ENCODE measurements around the gene ZMAT5.

ZMAT5 gene

DNA sequence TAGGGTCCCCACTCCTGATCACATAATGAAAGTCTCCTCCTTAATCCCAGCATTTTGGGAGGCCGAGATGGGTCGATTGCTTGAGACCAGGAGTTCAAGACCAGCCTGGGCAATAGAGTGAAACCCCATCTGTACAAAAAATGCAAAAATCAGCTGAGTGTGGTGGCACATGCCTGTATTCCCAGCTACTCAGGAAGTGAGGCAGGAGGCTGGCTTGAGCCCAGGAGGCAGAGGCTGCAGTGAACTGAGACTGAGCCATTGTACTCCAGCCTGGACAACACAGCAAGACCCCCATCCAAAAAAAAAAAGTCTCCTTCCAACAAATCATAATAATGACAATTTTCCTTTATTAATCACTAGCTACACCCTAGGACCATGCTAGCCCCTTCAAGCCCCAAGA, 15.1 kb downstream of the ZMAT5 start:
- no peak for DNase-seq

DNA sequence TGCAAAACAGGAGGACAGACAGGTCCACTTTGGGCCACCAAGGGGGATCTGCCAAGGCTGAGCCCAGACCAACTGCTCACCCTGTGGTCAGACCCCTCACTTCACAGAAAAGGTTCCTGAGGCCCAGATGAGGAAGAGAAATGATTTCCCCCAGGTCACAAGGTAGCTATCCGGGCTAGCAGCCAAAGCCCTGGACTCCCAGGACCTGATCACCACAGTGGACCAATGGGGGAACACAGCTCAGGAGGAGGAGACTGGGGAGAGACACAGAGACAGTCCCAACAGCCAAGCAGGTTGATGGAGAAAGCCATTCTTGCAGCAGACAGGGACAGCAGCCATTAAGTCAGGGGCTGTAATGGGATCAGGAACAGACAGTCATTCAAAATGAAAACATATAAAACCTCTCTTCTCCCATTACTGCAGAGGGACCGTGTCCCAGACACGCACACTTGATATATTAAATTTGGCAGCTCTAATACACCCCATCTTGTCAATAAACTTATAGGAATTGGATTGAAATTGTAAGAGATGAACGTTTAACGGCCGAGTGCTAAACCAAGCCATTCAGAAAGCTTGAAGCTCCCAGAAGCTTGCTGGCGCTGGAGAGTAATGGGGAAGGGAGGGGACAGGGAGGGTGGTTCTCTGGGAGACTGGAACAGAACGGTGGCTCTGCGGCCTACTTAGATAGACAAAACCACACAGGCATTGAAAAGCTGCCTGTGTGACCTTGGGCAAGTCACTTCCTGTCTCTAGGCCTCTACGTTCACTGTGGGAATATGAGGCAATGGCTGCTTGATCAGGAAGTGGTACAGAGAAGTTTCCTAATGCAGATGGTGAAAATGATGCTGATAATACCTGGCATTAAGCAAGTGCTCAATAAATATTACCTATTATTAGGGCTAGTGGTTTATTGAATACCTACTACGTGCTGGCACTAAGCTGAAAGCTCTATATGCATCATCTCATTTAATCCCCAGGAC, 16.0 kb downstream of the ZMAT5 start:
- peak; percentile 50 for DNase-seq

GRCh38 chr22:29750029-29750428, 16.8 kb downstream of the ZMAT5 start:
- DNase-seq: no peak

DNA sequence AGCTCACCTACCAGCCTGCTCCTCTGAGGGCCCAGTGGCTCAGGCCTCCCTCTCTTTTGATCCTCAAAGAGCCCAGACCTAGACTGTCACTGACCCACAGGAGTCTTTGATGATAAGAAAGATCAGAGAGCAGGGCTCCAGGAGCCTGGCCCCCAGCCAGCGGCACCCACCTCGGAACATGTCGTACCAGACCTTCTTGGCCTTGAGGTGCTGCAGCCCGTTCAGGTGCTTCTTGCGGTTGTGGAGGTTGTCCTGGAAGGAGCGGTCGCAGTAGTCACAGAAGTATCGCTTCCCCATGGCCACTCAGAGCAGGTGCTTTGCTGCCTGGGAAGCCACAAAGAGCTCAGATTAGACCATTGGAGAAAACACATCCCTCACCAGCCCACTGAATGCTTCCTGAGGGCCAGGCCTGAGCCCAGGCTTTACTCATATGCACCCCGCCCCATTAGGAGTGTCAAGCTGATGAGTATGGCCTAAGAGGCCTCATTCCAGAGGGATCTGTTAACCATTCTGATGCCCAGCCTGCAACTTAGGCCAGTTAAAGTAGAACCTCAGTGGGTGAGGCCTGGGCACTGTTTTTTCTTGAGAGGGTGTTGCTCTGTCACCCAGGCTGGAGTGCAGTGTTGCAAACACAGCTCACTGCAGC, 18.4 kb downstream of the ZMAT5 start:
- DNase-seq: no peak

- DNase-seq: no peak
Observed at GRCh38 chr22:29747832-29748231, 19.0 kb downstream of the ZMAT5 start.

GRCh38 chr22:29744902-29745301, 21.9 kb downstream of the ZMAT5 start:
- DNase-seq: no peak

DNA sequence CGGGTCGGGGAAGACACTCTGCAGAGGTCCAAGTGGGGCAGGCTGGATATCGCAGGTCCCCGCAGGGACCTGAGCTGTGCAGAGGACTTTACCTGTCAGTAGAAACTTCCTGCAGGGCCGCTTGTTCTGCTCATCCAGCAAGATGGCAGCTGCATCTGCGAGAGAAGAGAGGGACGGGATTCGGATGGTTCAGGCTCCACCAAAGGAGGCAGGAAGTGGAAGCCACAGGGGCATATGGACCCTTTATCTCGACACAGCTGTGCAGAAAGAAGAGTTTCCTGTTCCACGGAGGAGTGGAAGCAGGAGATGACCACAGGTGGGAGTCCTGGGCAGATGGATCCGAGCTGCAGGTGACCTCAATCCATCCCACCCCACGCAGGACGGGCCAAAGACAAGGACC, 24.5 kb downstream of the ZMAT5 start:
- DNase-seq: no peak

DNA sequence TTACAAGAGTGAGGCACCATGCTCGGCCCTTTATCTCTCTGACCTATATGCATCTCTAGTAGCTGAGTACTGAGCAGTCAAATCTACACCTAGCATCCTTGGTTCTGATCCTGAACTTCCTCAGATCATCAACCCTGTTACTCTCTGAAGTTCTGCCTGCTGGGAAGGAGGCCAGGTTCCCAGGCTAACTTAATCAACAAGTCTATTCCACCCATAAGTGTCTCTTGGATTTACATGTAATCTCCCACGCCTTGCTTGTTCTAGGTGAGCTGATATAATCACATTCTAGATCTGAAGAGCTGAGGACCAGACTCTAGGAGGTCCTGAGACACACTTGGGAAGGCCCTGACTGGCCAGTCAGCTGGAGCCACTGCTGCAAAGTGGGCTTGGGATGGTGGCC, 24.9 kb downstream of the ZMAT5 start:
- no peak for DNase-seq

GRCh38 chr22:29740216-29740615, 26.6 kb downstream of the ZMAT5 start:
- no peak for DNase-seq

DNA sequence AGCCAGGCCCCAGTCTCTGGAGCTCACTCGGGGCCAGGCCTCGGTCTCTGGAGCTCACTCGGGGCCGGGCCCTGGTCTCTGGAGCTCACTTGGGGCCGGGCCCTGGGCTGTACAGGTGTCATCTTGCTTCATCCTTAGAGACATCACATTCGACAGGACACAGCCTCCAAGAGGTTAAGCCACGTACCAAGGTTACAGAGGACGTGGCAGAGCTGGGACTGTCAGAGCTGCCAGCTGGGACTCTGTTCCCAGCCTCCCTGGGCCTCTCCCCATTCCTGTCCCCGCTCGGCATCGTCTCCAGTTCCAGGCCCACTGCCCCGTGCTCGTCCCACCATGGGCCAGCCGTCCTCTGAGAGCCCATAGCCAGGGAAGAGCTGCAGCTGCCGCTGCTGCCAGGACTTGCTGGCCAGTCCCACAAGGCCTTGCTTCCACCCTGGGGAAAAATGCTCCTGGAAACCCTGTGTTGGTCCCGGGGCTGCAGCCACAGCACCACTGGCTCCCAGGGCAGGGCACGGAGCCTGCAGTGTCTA, 27.4 kb downstream of the ZMAT5 start:
- no peak for DNase-seq

- no peak for DNase-seq
Observed at GRCh38 chr22:29738118-29738815, 28.5 kb downstream of the ZMAT5 start.

GRCh38 chr22:29737251-29738117, 29.3 kb downstream of the ZMAT5 start:
- no peak for DNase-seq

DNA sequence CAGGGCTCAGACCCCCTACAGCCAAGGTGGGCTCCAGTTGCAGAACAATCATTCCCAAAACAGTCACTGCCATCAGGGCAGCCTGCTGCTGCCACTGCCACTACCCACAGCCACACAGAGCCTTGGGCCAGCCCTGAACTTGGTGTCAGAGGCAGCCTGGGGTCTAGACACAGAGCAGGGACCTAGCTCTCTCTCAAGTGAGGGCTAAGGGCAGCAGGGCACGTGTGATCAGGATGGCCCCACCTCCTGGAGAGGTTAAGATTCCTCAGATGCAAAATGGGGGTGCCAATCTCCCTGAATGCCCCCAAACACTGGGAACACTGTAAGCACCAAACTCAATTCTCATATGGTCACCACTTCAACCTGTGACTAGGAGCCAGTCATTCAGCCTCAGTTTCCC, 31.4 kb downstream of the ZMAT5 start:
- DNase-seq: no peak

DNA sequence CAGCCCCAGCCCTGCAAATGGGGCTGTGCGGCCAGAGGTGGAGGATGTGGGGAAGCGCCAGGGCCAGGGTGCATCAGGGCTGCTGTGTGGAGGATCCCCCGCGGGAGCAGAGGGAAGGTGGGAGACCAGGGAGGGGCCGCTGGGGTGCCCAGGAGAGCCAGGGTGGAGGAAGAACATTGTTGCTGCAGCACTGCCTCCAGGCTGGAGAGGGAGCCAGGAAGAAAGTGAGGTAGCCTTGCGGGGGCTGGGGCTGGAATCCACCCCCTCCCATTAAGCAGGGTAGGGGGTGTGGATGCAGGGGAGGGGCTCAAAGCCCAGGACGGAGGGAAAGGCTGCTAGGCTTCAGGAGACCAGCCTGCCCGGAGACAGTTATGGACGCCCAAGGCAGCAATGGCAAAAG, 32.0 kb downstream of the ZMAT5 start:
- no peak for DNase-seq

DNA sequence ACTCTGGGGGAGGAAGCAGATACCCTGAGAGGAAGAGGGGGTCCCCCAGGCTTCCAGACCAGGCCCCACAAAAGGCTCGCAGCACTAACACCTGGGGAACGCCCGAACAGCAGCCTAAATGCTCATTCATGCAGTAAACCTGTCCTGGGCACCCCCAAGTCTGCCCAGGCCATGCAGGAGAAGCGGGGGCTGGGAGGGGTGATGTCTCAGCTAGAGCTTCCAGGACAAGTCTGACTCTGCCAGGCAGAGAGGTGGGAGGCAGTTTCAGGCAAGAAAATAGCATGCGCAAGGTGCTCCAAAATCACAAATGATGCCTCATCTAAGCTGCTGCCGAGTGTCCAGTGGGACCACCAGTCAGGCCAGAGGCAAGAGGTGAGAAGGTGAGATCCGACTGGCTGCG, 32.4 kb downstream of the ZMAT5 start:
- no peak for DNase-seq

DNA sequence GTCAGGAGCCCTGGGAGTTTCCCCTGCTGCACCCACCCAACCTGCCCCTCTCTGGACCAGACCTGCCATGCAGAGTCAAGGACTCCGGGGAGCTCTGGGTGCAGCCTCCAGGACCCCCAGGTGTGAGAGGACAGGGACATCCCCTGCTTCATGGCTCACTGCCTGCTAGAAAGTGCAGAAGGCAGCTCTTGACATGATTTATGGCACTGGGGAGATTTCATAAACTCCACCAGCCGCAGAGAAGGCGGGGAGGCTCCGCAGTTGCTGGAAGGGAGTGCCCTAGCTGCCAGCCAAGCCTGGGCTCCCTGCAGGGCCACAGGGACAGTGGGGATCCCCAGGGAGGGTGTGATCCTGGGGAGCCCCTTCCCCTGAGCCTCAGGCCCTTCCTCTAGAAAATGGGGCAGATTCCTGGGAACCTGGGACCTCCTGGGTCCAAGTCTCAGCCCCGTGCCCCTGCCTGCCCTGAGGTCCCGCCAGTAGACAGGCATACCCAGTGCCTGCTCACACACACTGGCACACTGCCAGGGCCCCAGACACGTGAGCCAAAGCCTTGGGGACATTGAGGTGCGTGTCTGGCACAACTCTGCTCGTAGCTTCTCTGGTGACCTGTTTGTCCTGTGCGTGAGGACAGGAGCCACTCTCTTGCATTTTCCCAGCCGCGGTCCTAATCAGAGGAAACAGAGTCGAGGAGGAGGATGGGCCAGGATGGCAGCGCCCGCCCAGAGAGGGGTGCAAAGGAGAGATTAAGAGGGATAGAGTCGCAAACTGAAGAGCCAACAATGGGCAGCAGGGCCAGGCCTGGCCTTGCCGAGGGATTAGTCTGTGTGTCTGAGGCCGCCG, 33.2 kb downstream of the ZMAT5 start:
- no peak for DNase-seq

DNA sequence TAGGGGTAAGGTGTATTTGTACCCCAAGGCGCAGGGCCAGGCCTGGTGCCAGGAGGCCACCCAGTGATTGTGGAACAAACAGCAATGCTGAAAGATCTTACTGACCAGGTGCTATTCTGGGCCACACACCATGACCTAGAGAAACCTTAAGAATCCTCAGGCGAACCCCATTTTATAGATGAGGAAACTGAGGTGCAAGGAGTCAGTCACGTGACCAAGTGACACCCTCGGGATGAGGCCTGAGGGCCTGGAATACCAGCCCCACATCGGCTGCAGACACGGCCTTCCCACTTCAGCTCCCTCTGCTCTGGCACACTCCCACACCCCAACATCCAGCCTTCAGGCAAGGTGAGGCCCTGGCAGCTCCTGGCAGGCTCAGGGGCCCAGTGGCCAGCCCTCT, 33.9 kb downstream of the ZMAT5 start:
- no peak for DNase-seq

- no peak for DNase-seq
Observed at GRCh38 chr22:29731058-29731850, 35.6 kb downstream of the ZMAT5 start.

- DNase-seq: no peak
Observed at GRCh38 chr22:29729161-29729560, 37.6 kb downstream of the ZMAT5 start.

GRCh38 chr22:29727131-29727523, 39.7 kb downstream of the ZMAT5 start:
- DNase-seq: peak; percentile 21
